HEK293T (cell line): ENCODE results near the gene PPT2.
A peak's percentile ranks its signal among the peaks of the same experiment; 100 is the strongest.

Experiments used
- CTCF ChIA-PET: fragments of 350-600 bp; formaldehyde crosslinking; extraction: SDS; loops from one replicate; lab custom pipeline; 2021; ENCODE audit warnings: antibody characterized with exemption, inconsistent platforms; lab: Yijun Ruan, JAX
- POLR2A ChIA-PET: fragments of 350-600 bp; formaldehyde crosslinking; extraction: SDS; loops from one replicate; lab custom pipeline; 2020; ENCODE audit warnings: antibody characterized with exemption, inconsistent platforms; lab: Yijun Ruan, JAX
- DNase-seq: peaks from one replicate; pipeline ENCODE4 v3.0.0; 2012; ENCODE audit warnings: mixed read lengths; ENCODE audit errors: extremely low spot score
- ARNT ChIP-seq: fragments of 450-650 bp; IDR thresholded peaks from 2 replicates; pipeline ENCODE4 v1.6.1; 2017; ENCODE audit warnings: mild to moderate bottlenecking
- BHLHE40 ChIP-seq: fragments of 450-650 bp; IDR thresholded peaks from 2 replicates; pipeline ENCODE4 v1.6.1; 2016; ENCODE audit warnings: mild to moderate bottlenecking, moderate library complexity, borderline replicate concordance
- CTBP1 ChIP-seq: fragments of 450-650 bp; IDR thresholded peaks from 2 replicates; pipeline ENCODE4 v1.6.1; 2016; ENCODE audit warnings: borderline replicate concordance
- ELF4 ChIP-seq: fragments of 450-650 bp; IDR thresholded peaks from 2 replicates; pipeline ENCODE4 v1.6.1; 2017; ENCODE audit warnings: antibody characterized with exemption
- FOXA1 ChIP-seq: fragments of 450-650 bp; IDR thresholded peaks from 2 replicates; pipeline ENCODE4 v1.6.1; 2016; ENCODE audit warnings: mild to moderate bottlenecking
- FOXK2 ChIP-seq: fragments of 450-650 bp; IDR thresholded peaks from 2 replicates; pipeline ENCODE4 v1.6.1; 2016; ENCODE audit warnings: mild to moderate bottlenecking
- FOXM1 ChIP-seq: fragments of 450-650 bp; IDR thresholded peaks from 2 replicates; pipeline ENCODE4 v1.6.1; 2017; ENCODE audit warnings: mild to moderate bottlenecking, borderline replicate concordance
- HDGF ChIP-seq: fragments of 450-650 bp; IDR thresholded peaks from 2 replicates; pipeline ENCODE4 v1.6.1; 2017; ENCODE audit warnings: antibody characterized with exemption, borderline replicate concordance
- L3MBTL2 ChIP-seq: fragments of 450-650 bp; conservative IDR thresholded peaks from 2 replicates; pipeline ENCODE4 v1.6.1; 2016; ENCODE audit warnings: mild to moderate bottlenecking
- LEF1 ChIP-seq: fragments of 450-650 bp; IDR thresholded peaks from 2 replicates; pipeline ENCODE4 v1.6.1; 2017; ENCODE audit warnings: mild to moderate bottlenecking, borderline replicate concordance
- NFRKB ChIP-seq: fragments of 450-650 bp; IDR thresholded peaks from 2 replicates; pipeline ENCODE4 v1.6.1; 2016; ENCODE audit warnings: mild to moderate bottlenecking, moderate library complexity
- SP1 ChIP-seq: fragments of 450-650 bp; IDR thresholded peaks from 2 replicates; pipeline ENCODE4 v1.6.1; 2017
- SUZ12 ChIP-seq: fragments of 450-650 bp; IDR thresholded peaks from 2 replicates; pipeline ENCODE4 v1.6.1; 2016; ENCODE audit warnings: mild to moderate bottlenecking
- TARDBP ChIP-seq: fragments of 450-650 bp; IDR thresholded peaks from 2 replicates; pipeline ENCODE4 v1.6.1; 2016
- ZNF384 ChIP-seq: fragments of 450-650 bp; IDR thresholded peaks from 2 replicates; pipeline ENCODE4 v1.6.1; 2016
- TF ChIP-seq, protein P1 (sequence below): fragments of 450-650 bp; IDR thresholded peaks from 2 replicates; pipeline ENCODE4 v1.6.1; 2016

Gene PPT2

GRCh38 chr6:32151863-32152768, 1.8 kb upstream of the PPT2 start, which contains the start of gene PRRT1:
TSS of gene PRRT1 (minus strand) at chr6:32151939. CDS start at chr6:32151827, 112 bp downstream.
- CTCF ChIA-PET, result interaction anchor here (0.6 to 1.0 kb wide), 3 partner anchors 35 to 361 kb away, joined by 3 to 4 read pairs (median 3); no protein-coding TSS in a partner anchor

DNA sequence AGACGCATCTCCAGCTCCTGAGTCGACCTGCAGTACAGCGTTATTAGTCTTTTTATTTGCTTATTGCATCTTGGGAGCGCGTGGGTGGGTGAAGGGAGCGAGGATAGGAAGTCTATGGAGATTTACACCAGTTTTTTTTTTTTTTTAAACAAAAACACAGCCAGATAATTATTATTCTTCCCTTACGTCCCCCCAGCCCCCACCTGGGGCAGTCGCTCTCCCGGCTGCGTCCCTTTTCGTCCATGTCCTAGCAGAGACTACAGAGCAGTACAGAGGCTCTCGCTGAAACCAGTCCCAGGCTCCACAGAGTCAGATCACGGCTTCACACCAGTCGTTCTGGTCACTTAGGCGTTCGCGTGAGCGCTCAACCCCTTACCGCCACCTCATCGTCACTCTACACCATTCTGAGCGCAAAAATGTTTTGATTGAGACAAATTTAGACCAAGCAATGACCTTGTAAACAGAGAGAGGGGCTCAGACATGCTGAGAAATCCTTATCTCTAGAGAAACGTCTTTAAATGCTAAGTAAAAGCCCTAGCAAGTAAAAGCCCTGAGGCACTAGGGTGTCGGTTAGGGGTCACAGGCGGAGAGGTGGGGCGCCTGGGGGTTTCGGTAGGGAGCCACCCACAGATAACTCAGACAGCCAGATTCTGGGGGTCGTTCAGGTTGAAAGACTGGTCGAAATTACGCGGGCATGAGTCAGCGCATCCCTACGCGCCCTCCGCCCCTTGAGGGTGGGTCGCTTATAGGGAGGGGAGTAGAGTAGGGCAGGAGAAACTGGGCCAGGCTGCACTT, 975 bp upstream of the PPT2 start:
- DNase-seq, result peak; percentile 59
- TF ChIP-seq L3MBTL2 (peak; percentile 19), SUZ12 (no peak), FOXK2 (no peak)
- CTCF ChIA-PET, result interaction anchor here (0.7 to 1.0 kb wide), 2 partner anchors 36 to 271 kb away, joined by 3 to 4 read pairs; no protein-coding TSS in a partner anchor

More at GRCh38 chr6:32151863-32152768, 1.8 kb upstream of the PPT2 start, which contains the start of gene PRRT1:
- no peak for DNase-seq
- POLR2A ChIA-PET, result interaction anchor here (1.1 to 2.2 kb wide), 5 partner anchors 23 to 43 kb away, joined by 4 to 57 read pairs (median 16); partner anchors contain the start of genes ATF6B, FKBPL and GPSM3
- TF ChIP-seq, protein P1, sequence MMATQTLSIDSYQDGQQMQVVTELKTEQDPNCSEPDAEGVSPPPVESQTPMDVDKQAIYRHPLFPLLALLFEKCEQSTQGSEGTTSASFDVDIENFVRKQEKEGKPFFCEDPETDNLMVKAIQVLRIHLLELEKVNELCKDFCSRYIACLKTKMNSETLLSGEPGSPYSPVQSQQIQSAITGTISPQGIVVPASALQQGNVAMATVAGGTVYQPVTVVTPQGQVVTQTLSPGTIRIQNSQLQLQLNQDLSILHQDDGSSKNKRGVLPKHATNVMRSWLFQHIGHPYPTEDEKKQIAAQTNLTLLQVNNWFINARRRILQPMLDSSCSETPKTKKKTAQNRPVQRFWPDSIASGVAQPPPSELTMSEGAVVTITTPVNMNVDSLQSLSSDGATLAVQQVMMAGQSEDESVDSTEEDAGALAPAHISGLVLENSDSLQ, result no peak
- TF ChIP-seq SP1 (no peak), FOXK2 (no peak), LEF1 (no peak), FOXM1 (no peak), L3MBTL2 (no peak), FOXA1 (no peak), ELF4 (no peak)

DNA sequence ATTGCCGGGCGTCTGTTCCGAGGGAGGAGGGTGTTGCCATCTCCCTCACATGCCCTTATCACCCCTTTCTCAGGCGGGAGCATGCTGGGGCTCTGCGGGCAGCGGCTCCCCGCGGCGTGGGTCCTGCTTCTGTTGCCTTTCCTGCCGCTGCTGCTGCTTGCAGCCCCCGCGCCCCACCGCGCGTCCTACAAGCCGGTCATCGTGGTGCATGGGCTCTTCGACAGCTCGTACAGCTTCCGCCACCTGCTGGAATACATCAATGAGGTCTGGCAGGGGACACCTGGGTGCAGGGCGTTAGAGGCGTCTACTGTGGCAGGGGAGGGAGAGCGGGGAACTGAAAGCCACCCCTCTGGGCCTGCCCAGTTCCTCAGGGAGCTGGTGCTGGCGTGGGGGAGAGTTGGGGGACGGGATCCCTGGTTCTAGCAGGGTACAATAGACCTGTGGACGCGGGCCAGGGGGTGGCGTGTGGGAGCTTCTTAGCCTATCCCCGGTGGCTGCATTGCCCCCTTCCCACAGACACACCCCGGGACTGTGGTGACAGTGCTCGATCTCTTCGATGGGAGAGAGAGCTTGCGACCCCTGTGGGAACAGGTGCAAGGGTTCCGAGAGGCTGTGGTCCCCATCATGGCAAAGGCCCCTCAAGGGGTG, 697 bp downstream of the PPT2 start:
- TF ChIP-seq L3MBTL2 (peak; percentile 55), FOXA1 (no peak), LEF1 (no peak)
- ChIA-PET POLR2A (interaction anchor here (0.7 to 1.2 kb wide), 5 partner anchors 22 to 348 kb away, joined by 3 to 7 read pairs (median 3); partner anchors contain the start of genes AGPAT1, ATF6B and LSM2), CTCF (interaction anchor here (0.6 kb wide), 1 partner anchor 8 kb away, joined by 3 read pairs; no protein-coding TSS in a partner anchor)
- peak; percentile 72 for DNase-seq

More for the DNA sequence above, 975 bp upstream of the PPT2 start:
- POLR2A ChIA-PET, result interaction anchor here (1.0 to 2.2 kb wide), 8 partner anchors 19 to 42 kb away, joined by 3 to 57 read pairs (median 6); partner anchors contain the start of genes ATF6B, FKBPL, GPSM3 and PBX2

DNA sequence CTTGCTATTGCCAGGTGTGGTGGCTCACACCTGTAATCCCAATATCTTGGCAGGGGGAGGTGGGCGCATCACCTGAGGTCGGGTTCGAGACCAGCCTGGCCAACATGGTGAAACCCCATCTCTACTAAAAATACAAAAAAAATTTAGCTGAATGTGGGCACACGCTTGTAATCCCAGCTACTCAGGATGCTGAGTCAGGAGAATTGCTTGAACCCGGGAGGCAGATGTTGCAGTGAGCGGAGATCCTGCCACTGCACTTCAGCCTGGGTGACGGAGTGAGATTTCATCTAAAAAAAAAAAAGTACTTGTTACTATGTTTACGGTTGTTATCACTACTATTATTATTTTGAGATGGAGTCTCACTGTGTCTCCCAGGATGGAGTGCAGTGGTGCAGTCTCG, 3.0 kb downstream of the PPT2 start:
- TF ChIP-seq, protein P1, result no peak
- TF ChIP-seq NFRKB (no peak), ARNT (no peak), LEF1 (no peak), CTBP1 (no peak), TARDBP (no peak), FOXK2 (no peak), SUZ12 (no peak), FOXA1 (no peak), FOXM1 (no peak), BHLHE40 (no peak), ZNF384 (no peak), L3MBTL2 (no peak), SP1 (no peak), ELF4 (no peak), HDGF (no peak)
- POLR2A ChIA-PET, result no interaction called here
- DNase-seq, result no peak
- CTCF ChIA-PET, result no interaction called here

DNA sequence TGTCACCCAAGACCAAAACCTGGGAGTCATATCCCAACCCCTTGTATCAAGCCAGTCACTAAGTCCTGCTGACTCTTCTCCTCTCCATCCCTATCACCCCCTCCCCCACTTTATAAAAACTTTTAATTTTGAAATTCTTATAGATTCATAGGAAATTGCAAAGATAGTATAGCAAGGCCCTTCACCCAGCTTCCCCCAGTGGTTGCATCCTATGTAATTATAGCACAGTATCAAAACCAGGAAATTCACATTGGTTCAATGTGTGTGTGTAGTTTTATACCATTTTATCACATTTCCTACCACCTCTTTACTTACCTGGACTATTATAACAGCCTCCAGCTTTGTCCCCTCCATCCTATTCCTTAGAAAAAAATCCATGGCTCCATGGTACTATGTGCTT, 4.1 kb downstream of the PPT2 start:
- DNase-seq, result no peak
- ChIA-PET CTCF (no interaction called here), POLR2A (interaction anchor here (1.3 kb wide), 1 partner anchor 19 kb away, joined by 3 read pairs; no protein-coding TSS in a partner anchor)
- TF ChIP-seq TARDBP (no peak), FOXA1 (no peak), L3MBTL2 (no peak), FOXM1 (no peak), LEF1 (no peak), HDGF (no peak), ELF4 (no peak), NFRKB (no peak), ZNF384 (no peak), FOXK2 (no peak), SUZ12 (no peak), CTBP1 (no peak), BHLHE40 (no peak), ARNT (no peak), SP1 (no peak)
- TF ChIP-seq, protein P1, result no peak
